ENCODE data around the gene PSENEN. TPM values are rescaled to one million over a fixed set of nuclear protein-coding genes. Genes with fewer than 3 reads are reported as not detected.
"Not testable (repeated sequence)": the region's sequence is repeated elsewhere in the genome, so short reads cannot be mapped to it uniquely, and the experiment has no call there.

PSENEN gene
- total RNA-seq, 1 donor from 2014 or later: 74.2 TPM

DNA sequence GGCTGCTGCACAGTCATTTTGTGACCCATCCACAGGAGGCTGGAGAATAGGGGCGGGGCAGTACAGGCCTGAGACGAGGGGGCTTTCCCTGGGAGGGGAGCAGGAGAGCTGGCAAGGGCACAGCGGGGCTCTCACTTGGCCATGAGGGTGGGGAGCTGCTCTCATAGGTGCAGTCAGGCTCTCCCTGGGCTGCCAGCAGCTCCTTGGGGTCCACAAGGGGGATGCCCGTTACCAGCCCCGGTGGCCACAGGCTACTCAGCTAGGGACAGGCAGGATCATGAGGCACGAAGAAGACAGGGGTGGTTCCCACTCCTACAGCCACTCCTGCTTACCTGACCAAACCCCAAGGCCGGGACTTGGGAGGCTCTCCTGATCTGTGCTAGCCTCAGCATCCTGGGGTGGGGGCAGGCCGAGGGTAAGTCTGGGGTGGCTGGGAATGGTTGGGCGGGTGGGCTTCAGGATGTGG lies 46.4 kb downstream of the PSENEN start:
- H3K36me3 Mint-ChIP-seq: no peaks in the 10 kb centered on the region
- H3K27ac Mint-ChIP-seq: no peak overlapping the region
- peaks cover 20% of the 10 kb centered on the region for H3K27me3 Mint-ChIP-seq
- no peak for DNase-seq (ENCODE audit: extremely low spot score, unreplicated experiment)
- no peak overlapping the region for H3K4me3 Mint-ChIP-seq
- H3K4me1 Mint-ChIP-seq (ENCODE audit: unreplicated experiment): no peaks in the 10 kb centered on the region
- H3K9me3 Mint-ChIP-seq: no peaks in the 10 kb centered on the region
- TF ChIP-seq CTCF (conservative IDR thresholded peaks at IDR 0.05): no peak

DNA sequence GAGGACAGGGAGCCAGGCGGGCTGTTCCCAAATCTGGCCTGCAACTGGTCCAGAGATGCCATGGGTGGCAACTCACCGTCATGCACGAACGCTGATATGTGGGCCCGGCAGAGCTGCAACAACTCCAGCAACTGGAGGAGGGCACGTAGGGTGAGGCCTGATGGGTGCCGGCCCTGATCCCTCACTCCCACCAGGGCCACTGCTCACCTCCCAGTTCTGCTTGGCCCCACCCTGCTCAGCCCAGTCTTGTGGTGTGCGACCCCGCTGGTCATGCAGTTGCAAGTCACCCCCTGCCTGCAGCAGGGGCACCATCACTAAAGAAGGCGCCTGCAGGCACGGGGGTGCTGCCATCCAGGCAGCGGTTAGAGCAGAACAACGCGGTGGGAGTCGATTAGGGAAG lies 46.9 kb downstream of the PSENEN start:
- TF ChIP-seq CTCF (conservative IDR thresholded peaks at IDR 0.05): no peak
- Mint-ChIP-seq H3K4me3 (no peak overlapping the region), H3K4me1 (ENCODE audit: unreplicated experiment) (no peaks in the 10 kb centered on the region), H3K9me3 (no peaks in the 10 kb centered on the region), H3K27me3 (peaks cover 24% of the 10 kb centered on the region), H3K36me3 (no peaks in the 10 kb centered on the region), H3K27ac (no peak overlapping the region)
- DNase-seq (ENCODE audit: extremely low spot score, unreplicated experiment): no peak

DNA sequence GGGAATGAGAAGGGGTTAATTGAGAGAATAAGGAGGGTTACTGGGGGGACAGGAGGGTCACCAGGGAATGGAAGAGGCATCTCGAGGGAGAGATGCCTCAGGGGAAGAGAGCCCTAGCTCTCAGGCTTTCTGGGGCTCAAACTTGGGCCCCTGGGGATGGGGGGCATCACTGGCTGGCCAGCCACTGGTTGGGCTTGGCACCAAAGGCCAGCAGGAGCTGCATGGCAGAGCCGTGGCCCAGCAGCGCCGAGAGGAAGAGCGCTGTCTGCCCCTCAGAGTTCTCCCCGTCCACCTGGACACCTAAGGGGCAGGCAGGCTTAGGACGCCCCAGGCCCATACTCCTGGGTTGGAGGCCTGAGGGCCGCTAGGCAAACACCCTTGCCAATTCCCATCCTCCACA lies 47.4 kb downstream of the PSENEN start:
- DNase-seq (ENCODE audit: extremely low spot score, unreplicated experiment): no peak
- no peaks in the 10 kb centered on the region for H3K36me3 Mint-ChIP-seq
- no peaks in the 10 kb centered on the region for H3K9me3 Mint-ChIP-seq
- TF ChIP-seq CTCF (conservative IDR thresholded peaks at IDR 0.05): no peak
- no peaks in the 10 kb centered on the region for H3K4me1 Mint-ChIP-seq (ENCODE audit: unreplicated experiment)
- H3K27me3 Mint-ChIP-seq: peaks cover 29% of the 10 kb centered on the region
- no peak overlapping the region for H3K27ac Mint-ChIP-seq
- H3K4me3 Mint-ChIP-seq: no peak overlapping the region

- Mint-ChIP-seq H3K4me3 (no peak overlapping the region), H3K36me3 (no peaks in the 10 kb centered on the region), H3K4me1 (ENCODE audit: unreplicated experiment) (no peaks in the 10 kb centered on the region), H3K9me3 (no peaks in the 10 kb centered on the region), H3K27ac (no peak overlapping the region), H3K27me3 (peaks cover 34% of the 10 kb centered on the region)
- TF ChIP-seq CTCF (conservative IDR thresholded peaks at IDR 0.05): no peak
- DNase-seq (ENCODE audit: extremely low spot score, unreplicated experiment): no peak
Measured at GRCh38 chr19:35793381-35794165, 48.1 kb downstream of the PSENEN start.

- H3K4me1 Mint-ChIP-seq (ENCODE audit: unreplicated experiment); DNase-seq (ENCODE audit: extremely low spot score, unreplicated experiment); H3K27ac Mint-ChIP-seq; H3K9me3 Mint-ChIP-seq; H3K4me3 Mint-ChIP-seq; H3K36me3 Mint-ChIP-seq: not testable (repeated sequence)
- peaks cover 37% of the 10 kb centered on the region for H3K27me3 Mint-ChIP-seq
Measured at GRCh38 chr19:35795564-35795963, 50.1 kb downstream of the PSENEN start.

Other genes with a start within 250 kb of the PSENEN start
- 70.9 and 141 TPM in 2 replicates for gene DMKN, start 232.0 kb upstream of the PSENEN start, total RNA-seq (ENCODE audit: low replicate concordance)
- gene SBSN, start 217.3 kb upstream of the PSENEN start, total RNA-seq (ENCODE audit: low replicate concordance): 0.53 TPM in 1 of 2 replicates, not detected in the other
- gene GAPDHS, start 212.2 kb upstream of the PSENEN start, total RNA-seq (ENCODE audit: low replicate concordance): not detected in 2 replicates
- gene TMEM147, start 200.0 kb upstream of the PSENEN start, total RNA-seq (ENCODE audit: low replicate concordance): 104 and 113 TPM in 2 replicates
- gene ATP4A, start 182.0 kb upstream of the PSENEN start, total RNA-seq (ENCODE audit: low replicate concordance): 1.3 and 16.8 TPM in 2 replicates
- not detected in 2 replicates for gene PMIS2, start 159.5 kb upstream of the PSENEN start, total RNA-seq (ENCODE audit: low replicate concordance)
- gene HAUS5, start 132.9 kb upstream of the PSENEN start, total RNA-seq (ENCODE audit: low replicate concordance): 19.5 and 42.6 TPM in 2 replicates
- gene RBM42, start 116.6 kb upstream of the PSENEN start, total RNA-seq (ENCODE audit: low replicate concordance): 79.6 and 84.9 TPM in 2 replicates
- 1.1 TPM in 2 replicates for gene ETV2, start 103.9 kb upstream of the PSENEN start, total RNA-seq (ENCODE audit: low replicate concordance)
- 408 and 544 TPM in 2 replicates for gene COX6B1, start 97.3 kb upstream of the PSENEN start, total RNA-seq (ENCODE audit: low replicate concordance)
- gene UPK1A, start 79.1 kb upstream of the PSENEN start, total RNA-seq (ENCODE audit: low replicate concordance): 4.4 and 5.1 TPM in 2 replicates
- gene ZBTB32, start 41.1 kb upstream of the PSENEN start, total RNA-seq (ENCODE audit: low replicate concordance): not detected in 2 replicates
- gene KMT2B, start 27.6 kb upstream of the PSENEN start, total RNA-seq (ENCODE audit: low replicate concordance): 52.3 and 55.4 TPM in 2 replicates
- gene IGFLR1, start 3.2 kb upstream of the PSENEN start, total RNA-seq (ENCODE audit: low replicate concordance): 1.5 and 3.8 TPM in 2 replicates
- gene U2AF1L4, start 233 bp upstream of the PSENEN start, total RNA-seq (ENCODE audit: low replicate concordance): 22.2 and 25.4 TPM in 2 replicates
- gene LIN37, start 2.9 kb downstream of the PSENEN start, total RNA-seq (ENCODE audit: low replicate concordance): 15.5 and 17.9 TPM in 2 replicates
- gene HSPB6, start 11.4 kb downstream of the PSENEN start, total RNA-seq (ENCODE audit: low replicate concordance): 0.43 and 0.60 TPM in 2 replicates
- 34.6 and 48.0 TPM in 2 replicates for gene PROSER3, start 12.5 kb downstream of the PSENEN start, total RNA-seq (ENCODE audit: low replicate concordance)
- 16.3 and 71.8 TPM in 2 replicates for gene ARHGAP33, start 29.9 kb downstream of the PSENEN start, total RNA-seq (ENCODE audit: low replicate concordance)
- gene PRODH2, start 67.2 kb downstream of the PSENEN start, total RNA-seq (ENCODE audit: low replicate concordance): 11.5 and 20.6 TPM in 2 replicates
- 1.9 TPM in 2 replicates for gene NPHS1, start 106.9 kb downstream of the PSENEN start, total RNA-seq (ENCODE audit: low replicate concordance)
- 3.3 and 3.5 TPM in 2 replicates for gene KIRREL2, start 111.3 kb downstream of the PSENEN start, total RNA-seq (ENCODE audit: low replicate concordance)
- gene APLP1, start 122.9 kb downstream of the PSENEN start, total RNA-seq (ENCODE audit: low replicate concordance): 43.3 and 120 TPM in 2 replicates
- gene NFKBID, start 154.9 kb downstream of the PSENEN start, total RNA-seq (ENCODE audit: low replicate concordance): 9.1 and 11.6 TPM in 2 replicates
- gene HCST, start 156.9 kb downstream of the PSENEN start, total RNA-seq (ENCODE audit: low replicate concordance): 1.0 and 1.3 TPM in 2 replicates
- not detected in 2 replicates for gene TYROBP, start 162.6 kb downstream of the PSENEN start, total RNA-seq (ENCODE audit: low replicate concordance)
- 17.3 and 22.6 TPM in 2 replicates for gene LRFN3, start 190.7 kb downstream of the PSENEN start, total RNA-seq (ENCODE audit: low replicate concordance)
- gene SDHAF1, start 249.5 kb downstream of the PSENEN start, total RNA-seq (ENCODE audit: low replicate concordance): 16.1 and 17.3 TPM in 2 replicates